Testis (tissue), 2 donors: ENCODE measurements around the gene BCAR3.

Source experiments
- POLR2A ChIP-seq: fragments of 450-650 bp; IDR thresholded peaks from one replicate; pipeline ENCODE4 v1.6.1; 2017; ENCODE audit warnings: antibody characterized with exemption, mild to moderate bottlenecking, moderate library complexity
- TF ChIP-seq, protein P1 (sequence below), 3 experiments: fragments of 450-650 bp in 2 of 3; fragments of 200-600 bp in 1 of 3; sonication (generic) in 1 of 3; IDR thresholded peaks; one replicate each; pipeline ENCODE4 v1.5.1; 2016 to 2019; ENCODE audit warnings: antibody characterized with exemption in 3 of 3, mild to moderate bottlenecking in 2 of 3, moderate library complexity in 1 of 3

DNA sequence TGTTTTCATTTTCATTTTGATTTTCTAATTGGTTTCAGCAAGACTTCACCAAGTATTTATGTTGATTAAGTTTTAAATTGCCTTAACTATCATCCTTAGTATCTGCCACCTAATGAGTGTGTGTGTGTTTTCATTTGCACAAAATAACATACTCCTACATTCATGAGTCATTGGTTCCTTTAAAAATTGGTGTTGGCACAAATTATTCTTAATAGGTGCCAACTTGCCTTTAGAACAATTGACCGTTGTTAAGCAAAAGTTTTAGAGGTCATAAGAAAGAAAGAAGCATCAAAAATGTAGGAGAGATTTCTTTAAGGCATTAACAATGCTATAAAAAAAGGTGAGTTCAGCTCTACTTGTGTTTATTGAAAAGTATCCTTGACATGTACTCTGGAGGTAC lies 156.2 kb downstream of the BCAR3 start:
- TF ChIP-seq, protein P1, sequence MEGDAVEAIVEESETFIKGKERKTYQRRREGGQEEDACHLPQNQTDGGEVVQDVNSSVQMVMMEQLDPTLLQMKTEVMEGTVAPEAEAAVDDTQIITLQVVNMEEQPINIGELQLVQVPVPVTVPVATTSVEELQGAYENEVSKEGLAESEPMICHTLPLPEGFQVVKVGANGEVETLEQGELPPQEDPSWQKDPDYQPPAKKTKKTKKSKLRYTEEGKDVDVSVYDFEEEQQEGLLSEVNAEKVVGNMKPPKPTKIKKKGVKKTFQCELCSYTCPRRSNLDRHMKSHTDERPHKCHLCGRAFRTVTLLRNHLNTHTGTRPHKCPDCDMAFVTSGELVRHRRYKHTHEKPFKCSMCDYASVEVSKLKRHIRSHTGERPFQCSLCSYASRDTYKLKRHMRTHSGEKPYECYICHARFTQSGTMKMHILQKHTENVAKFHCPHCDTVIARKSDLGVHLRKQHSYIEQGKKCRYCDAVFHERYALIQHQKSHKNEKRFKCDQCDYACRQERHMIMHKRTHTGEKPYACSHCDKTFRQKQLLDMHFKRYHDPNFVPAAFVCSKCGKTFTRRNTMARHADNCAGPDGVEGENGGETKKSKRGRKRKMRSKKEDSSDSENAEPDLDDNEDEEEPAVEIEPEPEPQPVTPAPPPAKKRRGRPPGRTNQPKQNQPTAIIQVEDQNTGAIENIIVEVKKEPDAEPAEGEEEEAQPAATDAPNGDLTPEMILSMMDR (IDR thresholded peaks at IDR 0.05): no peak
- TF ChIP-seq POLR2A: no peak
